Measurements from ENCODE around the gene DSC1.

DNA sequence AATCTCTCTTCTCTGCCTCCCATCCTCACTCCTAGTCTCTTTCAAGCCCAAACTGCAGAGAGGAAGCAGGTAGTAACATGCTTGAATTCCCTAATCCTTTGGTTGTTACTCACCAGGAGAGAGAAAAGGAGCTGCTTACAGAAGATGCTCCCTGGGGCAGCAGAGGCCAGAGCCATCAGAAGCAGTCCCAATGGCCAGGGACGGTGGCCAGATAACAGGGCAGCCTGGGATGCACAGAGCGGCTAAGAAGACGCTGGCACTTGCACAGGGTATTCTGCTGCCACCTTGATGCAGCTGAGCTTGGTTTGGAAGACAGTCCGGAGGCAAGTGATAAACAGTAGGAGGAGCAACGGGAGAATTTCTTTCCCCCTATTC, 250 bp downstream of the DSC1 start:
- TF ChIP-seq, protein P1, sequence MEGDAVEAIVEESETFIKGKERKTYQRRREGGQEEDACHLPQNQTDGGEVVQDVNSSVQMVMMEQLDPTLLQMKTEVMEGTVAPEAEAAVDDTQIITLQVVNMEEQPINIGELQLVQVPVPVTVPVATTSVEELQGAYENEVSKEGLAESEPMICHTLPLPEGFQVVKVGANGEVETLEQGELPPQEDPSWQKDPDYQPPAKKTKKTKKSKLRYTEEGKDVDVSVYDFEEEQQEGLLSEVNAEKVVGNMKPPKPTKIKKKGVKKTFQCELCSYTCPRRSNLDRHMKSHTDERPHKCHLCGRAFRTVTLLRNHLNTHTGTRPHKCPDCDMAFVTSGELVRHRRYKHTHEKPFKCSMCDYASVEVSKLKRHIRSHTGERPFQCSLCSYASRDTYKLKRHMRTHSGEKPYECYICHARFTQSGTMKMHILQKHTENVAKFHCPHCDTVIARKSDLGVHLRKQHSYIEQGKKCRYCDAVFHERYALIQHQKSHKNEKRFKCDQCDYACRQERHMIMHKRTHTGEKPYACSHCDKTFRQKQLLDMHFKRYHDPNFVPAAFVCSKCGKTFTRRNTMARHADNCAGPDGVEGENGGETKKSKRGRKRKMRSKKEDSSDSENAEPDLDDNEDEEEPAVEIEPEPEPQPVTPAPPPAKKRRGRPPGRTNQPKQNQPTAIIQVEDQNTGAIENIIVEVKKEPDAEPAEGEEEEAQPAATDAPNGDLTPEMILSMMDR (IDR thresholded peaks at IDR 0.05) = no peak
- TF ChIP-seq POLR2A (IDR thresholded peaks at IDR 0.05) = no peak
- no peak for TF ChIP-seq POLR2AphosphoS5 (IDR thresholded peaks at IDR 0.05)
